HG02798 (cell line): ENCODE results near the gene LPIN1.

Experiments
- ATAC-seq: cut with Tn5 transposase; IDR thresholded peaks from one replicate; pipeline ENCODE4 v1.9.1; 2021; ENCODE audit warnings: mild to moderate bottlenecking; ENCODE audit not compliant: unreplicated experiment, poor library complexity

The LPIN1 gene

GRCh38 chr2:11876436-11876835 is 130.0 kb downstream of the LPIN1 start:
- no peak for ATAC-seq

- no peak for ATAC-seq
These were observed 130.5 kb downstream of the LPIN1 start for GRCh38 chr2:11876889-11877288.
